ENCODE measurements around the gene CDCA5. TPM values are rescaled to one million over a fixed set of nuclear protein-coding genes. Genes with fewer than 3 reads are reported as not detected.

Gene CDCA5
- total RNA-seq, 1 experiment from 2014 or later = 67.0 TPM

GRCh38 chr11:65125197-65126056 is 41.6 kb upstream of the CDCA5 start:
- DNase-seq = no peak
- Histone ChIP-seq H3K4me3 (ENCODE audit: low read depth, low read length) (no peak overlapping the region), H3K9me3 (no peaks in the 10 kb centered on the region), H3K27me3 (replicated peaks; ENCODE audit: control insufficient read depth, insufficient read depth, low read length) (no peaks in the 10 kb centered on the region), H3K4me1 (peaks cover 14% of the 10 kb centered on the region), H3K36me3 (ENCODE audit: control insufficient read depth, insufficient read depth, low read length) (peaks cover 6% of the 10 kb centered on the region)
- no peak for TF ChIP-seq CTCF (IDR thresholded peaks at IDR 0.05; ENCODE audit: insufficient read depth in 1 of 2, low read depth in 1 of 2, low read length in 1 of 2, severe bottlenecking in 1 of 2, unreplicated experiment in 1 of 2)
- ChIA-PET POLR2A (no interaction called here), CTCF (no interaction called here)
- BruUV-seq (replicated peaks) = no TSS peak
- intact Hi-C loops (cut with micrococcal nuclease; ENCODE audit: unreplicated experiment) = no loop called here
- Mint-ChIP-seq H3K4me3 (ENCODE audit: unreplicated experiment) (no peak overlapping the region), H3K27ac (ENCODE audit: unreplicated experiment) (no peak overlapping the region), H3K4me1 (ENCODE audit: low read depth, unreplicated experiment) (peaks cover 7% of the 10 kb centered on the region), H3K36me3 (ENCODE audit: insufficient read depth, unreplicated experiment) (peaks cover 80% of the 10 kb centered on the region), H3K27me3 (ENCODE audit: insufficient read depth, unreplicated experiment) (no peaks in the 10 kb centered on the region), H3K9me3 (ENCODE audit: unreplicated experiment) (no peaks in the 10 kb centered on the region)

GRCh38 chr11:65124480-65125196 is 40.8 kb upstream of the CDCA5 start:
- H3K27me3 ChIP-seq (replicated peaks; ENCODE audit: control insufficient read depth, insufficient read depth, low read length) = no peaks in the 10 kb centered on the region
- peak overlapping the region; percentile 64 for H3K4me3 Mint-ChIP-seq (ENCODE audit: unreplicated experiment)
- H3K36me3 ChIP-seq (ENCODE audit: control insufficient read depth, insufficient read depth, low read length) = peaks cover 8% of the 10 kb centered on the region
- no peaks in the 10 kb centered on the region for H3K27me3 Mint-ChIP-seq (ENCODE audit: insufficient read depth, unreplicated experiment)
- H3K9me3 ChIP-seq = no peaks in the 10 kb centered on the region
- no peak for TF ChIP-seq CTCF (IDR thresholded peaks at IDR 0.05; ENCODE audit: insufficient read depth in 1 of 2, low read depth in 1 of 2, low read length in 1 of 2, severe bottlenecking in 1 of 2, unreplicated experiment in 1 of 2)
- peaks cover 81% of the 10 kb centered on the region for H3K36me3 Mint-ChIP-seq (ENCODE audit: insufficient read depth, unreplicated experiment)
- BruUV-seq (replicated peaks) = no TSS peak
- H3K9me3 Mint-ChIP-seq (ENCODE audit: unreplicated experiment) = no peaks in the 10 kb centered on the region
- no peak for DNase-seq
- no peak overlapping the region for H3K4me3 ChIP-seq (ENCODE audit: low read depth, low read length)
- ChIA-PET POLR2A (no interaction called here), CTCF (no interaction called here)
- peaks cover 7% of the 10 kb centered on the region for H3K4me1 Mint-ChIP-seq (ENCODE audit: low read depth, unreplicated experiment)
- H3K4me1 ChIP-seq = peaks cover 16% of the 10 kb centered on the region
- intact Hi-C loops (cut with micrococcal nuclease; ENCODE audit: unreplicated experiment) = no loop called here
- no peak overlapping the region for H3K27ac Mint-ChIP-seq (ENCODE audit: unreplicated experiment)

- H3K4me1 Mint-ChIP-seq (ENCODE audit: low read depth, unreplicated experiment) = peaks cover 7% of the 10 kb centered on the region
- H3K9me3 Mint-ChIP-seq (ENCODE audit: unreplicated experiment) = no peaks in the 10 kb centered on the region
- H3K27ac Mint-ChIP-seq (ENCODE audit: unreplicated experiment) = peak within 1 kb of the TSS; percentile 100
- TSS peak; percentile 70 for BruUV-seq (replicated peaks)
- CTCF ChIA-PET = interaction anchor here (0.5 to 2.3 kb wide), 11 partner anchors 8 to 264 kb away, joined by 3 to 14 read pairs (median 4); partner anchors contain the start of genes CAPN1, SYVN1 and TM7SF2
- peak within 1 kb of the TSS; percentile 98 for H3K4me3 Mint-ChIP-seq (ENCODE audit: unreplicated experiment)
- TF ChIP-seq CTCF (IDR thresholded peaks at IDR 0.05; ENCODE audit: insufficient read depth in 1 of 2, low read depth in 1 of 2, low read length in 1 of 2, severe bottlenecking in 1 of 2, unreplicated experiment in 1 of 2) = no peak
- Histone ChIP-seq H3K36me3 (ENCODE audit: control insufficient read depth, insufficient read depth, low read length) (peaks cover 13% of the 10 kb centered on the region), H3K9me3 (no peaks in the 10 kb centered on the region), H3K27me3 (replicated peaks; ENCODE audit: control insufficient read depth, insufficient read depth, low read length) (no peaks in the 10 kb centered on the region), H3K4me1 (peaks cover 16% of the 10 kb centered on the region), H3K4me3 (ENCODE audit: low read depth, low read length) (peak within 1 kb of the TSS; percentile 61)
- intact Hi-C loops (cut with micrococcal nuclease; ENCODE audit: unreplicated experiment) = loop anchor here (1.0 to 2.0 kb wide), 3 partner anchors 41 to 312 kb away; partner anchors contain the start of genes CAPN1 and MEN1
- H3K27me3 Mint-ChIP-seq (ENCODE audit: insufficient read depth, unreplicated experiment) = no peaks in the 10 kb centered on the region
- H3K36me3 Mint-ChIP-seq (ENCODE audit: insufficient read depth, unreplicated experiment) = peaks cover 88% of the 10 kb centered on the region
- peak; percentile 98 to 99 for DNase-seq
- POLR2A ChIA-PET = interaction anchor here (0.6 to 2.5 kb wide), 16 partner anchors 9 to 377 kb away, joined by 3 to 48 read pairs (median 4); partner anchors contain the start of genes ARL2, CAPN1, SF1 and SYVN1
Observed at GRCh38 chr11:65121865-65122696, 38.2 kb upstream of the CDCA5 start, which contains the start of the genes FAU and MRPL49. TSS of gene FAU (minus strand) at chr11:65122134. CDS start at chr11:65121813, 321 bp downstream. TSS of gene MRPL49 (plus strand) at chr11:65122321. CDS start at chr11:65122347, 26 bp downstream.
